ENCODE measurements around the gene MRPS11. TPM values are rescaled to one million over a fixed set of nuclear protein-coding genes. Genes with fewer than 3 reads are reported as not detected.

The MRPS11 gene
- total and polyA plus RNA-seq, 2 donors from 2014 or later: 35.2 to 96.8 TPM

DNA sequence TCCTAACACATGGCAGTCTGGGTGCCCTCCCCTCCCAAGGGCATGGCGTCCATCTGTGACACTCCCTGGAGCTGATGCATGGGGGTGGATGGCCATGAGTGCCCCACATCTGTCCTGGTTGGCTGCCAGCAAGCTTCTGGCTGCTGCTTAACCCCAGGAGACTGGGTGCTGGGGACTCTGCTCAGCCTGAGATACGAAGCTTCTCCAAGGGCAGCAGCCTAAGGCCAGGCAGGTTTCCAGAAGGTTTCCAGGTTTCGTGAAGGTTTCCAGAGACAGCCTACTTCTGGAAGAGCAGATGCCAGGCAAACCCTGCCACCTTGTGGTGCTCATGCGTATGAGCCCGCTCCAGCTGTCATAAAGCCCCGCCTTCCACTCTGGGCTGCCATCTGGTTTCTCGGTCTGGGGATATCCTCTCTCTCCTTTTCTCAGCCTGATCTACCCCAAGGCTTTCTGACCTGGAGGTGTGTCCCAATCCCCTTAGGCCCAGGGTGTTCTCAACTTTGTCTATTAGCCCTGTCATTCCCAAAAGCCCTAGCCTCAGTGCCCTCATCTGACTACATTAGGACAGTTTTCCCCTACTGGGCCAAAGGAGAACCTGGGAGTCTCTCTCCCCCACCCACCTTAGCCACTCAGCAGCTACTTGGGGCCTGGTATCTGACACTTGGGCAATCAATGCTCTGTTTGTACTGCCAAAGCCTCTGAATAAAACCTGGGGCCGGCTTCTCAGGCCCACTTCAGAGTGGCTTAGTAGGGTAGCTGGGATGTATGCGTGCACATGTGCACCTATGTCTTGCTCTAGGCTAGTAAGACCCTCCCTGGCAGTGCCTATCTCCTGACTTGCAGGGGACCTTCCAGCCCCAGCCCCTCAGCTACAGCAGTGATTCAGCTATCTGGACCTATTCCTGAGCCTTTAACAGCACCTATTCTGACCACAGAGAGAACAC, 12.4 kb upstream of the MRPS11 start:
- Histone ChIP-seq H3K4me3 (ENCODE audit: low read length in 3 of 3) (no peak overlapping the region), H3K27ac (ENCODE audit: low read depth in 2 of 2, low read length in 2 of 2) (no peak overlapping the region), H3K27me3 (ENCODE audit: control insufficient read depth, insufficient read depth, low read length) (no peaks in the 10 kb centered on the region), H3K4me1 (ENCODE audit: control insufficient read depth in 2 of 3, insufficient read depth in 2 of 3, low read depth in 1 of 3, low read length in 3 of 3) (peaks cover 0 to 4% (median 0%) of the 10 kb centered on the region in 3 donors), H3K36me3 (ENCODE audit: control insufficient read depth in 2 of 3, insufficient read depth in 3 of 3, low read length in 3 of 3) (peaks cover 4 to 24% (median 21%) of the 10 kb centered on the region in 3 donors), H3K9ac (ENCODE audit: low read length in 3 of 3) (no peak overlapping the region), H3K9me3 (ENCODE audit: control insufficient read depth in 2 of 3, insufficient read depth in 1 of 3, low read length in 3 of 3) (no peaks in the 10 kb centered on the region)
- intact Hi-C loops (cut with DNase I): no loop called here
- DNase-seq (peak in 4 of 5 donors; percentile 66 to 84 (median 80)), FAIRE-seq (no peak)
- TF ChIP-seq, protein P1, sequence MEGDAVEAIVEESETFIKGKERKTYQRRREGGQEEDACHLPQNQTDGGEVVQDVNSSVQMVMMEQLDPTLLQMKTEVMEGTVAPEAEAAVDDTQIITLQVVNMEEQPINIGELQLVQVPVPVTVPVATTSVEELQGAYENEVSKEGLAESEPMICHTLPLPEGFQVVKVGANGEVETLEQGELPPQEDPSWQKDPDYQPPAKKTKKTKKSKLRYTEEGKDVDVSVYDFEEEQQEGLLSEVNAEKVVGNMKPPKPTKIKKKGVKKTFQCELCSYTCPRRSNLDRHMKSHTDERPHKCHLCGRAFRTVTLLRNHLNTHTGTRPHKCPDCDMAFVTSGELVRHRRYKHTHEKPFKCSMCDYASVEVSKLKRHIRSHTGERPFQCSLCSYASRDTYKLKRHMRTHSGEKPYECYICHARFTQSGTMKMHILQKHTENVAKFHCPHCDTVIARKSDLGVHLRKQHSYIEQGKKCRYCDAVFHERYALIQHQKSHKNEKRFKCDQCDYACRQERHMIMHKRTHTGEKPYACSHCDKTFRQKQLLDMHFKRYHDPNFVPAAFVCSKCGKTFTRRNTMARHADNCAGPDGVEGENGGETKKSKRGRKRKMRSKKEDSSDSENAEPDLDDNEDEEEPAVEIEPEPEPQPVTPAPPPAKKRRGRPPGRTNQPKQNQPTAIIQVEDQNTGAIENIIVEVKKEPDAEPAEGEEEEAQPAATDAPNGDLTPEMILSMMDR (IDR thresholded peaks at IDR 0.05; ENCODE audit: borderline replicate concordance, extremely low read depth, insufficient read depth): peak; percentile 73

- Histone ChIP-seq H3K27me3 (ENCODE audit: control insufficient read depth, insufficient read depth, low read length) (no peaks in the 10 kb centered on the region), H3K36me3 (ENCODE audit: control insufficient read depth in 2 of 3, insufficient read depth in 3 of 3, low read length in 3 of 3) (peaks cover 7 to 31% (median 28%) of the 10 kb centered on the region in 3 donors), H3K9me3 (ENCODE audit: control insufficient read depth in 2 of 3, insufficient read depth in 1 of 3, low read length in 3 of 3) (no peaks in the 10 kb centered on the region), H3K4me1 (ENCODE audit: control insufficient read depth in 2 of 3, insufficient read depth in 2 of 3, low read depth in 1 of 3, low read length in 3 of 3) (peaks cover 0 to 4% (median 0%) of the 10 kb centered on the region in 3 donors), H3K27ac (ENCODE audit: low read depth in 2 of 2, low read length in 2 of 2) (no peak overlapping the region), H3K4me3 (ENCODE audit: low read length in 3 of 3) (no peak overlapping the region), H3K9ac (ENCODE audit: low read length in 3 of 3) (no peak overlapping the region)
- intact Hi-C loops (cut with DNase I): no loop called here
- TF ChIP-seq, protein P1 (IDR thresholded peaks at IDR 0.05; ENCODE audit: borderline replicate concordance, extremely low read depth, insufficient read depth): no peak
- no peak for DNase-seq
- no peak for FAIRE-seq
Observed at GRCh38 chr15:88456733-88457132, 10.8 kb upstream of the MRPS11 start.

GRCh38 chr15:88463870-88464532, 3.5 kb upstream of the MRPS11 start:
- Histone ChIP-seq H3K36me3 (ENCODE audit: control insufficient read depth in 2 of 3, insufficient read depth in 3 of 3, low read length in 3 of 3) (peaks cover 12 to 37% (median 32%) of the 10 kb centered on the region in 3 donors), H3K9ac (ENCODE audit: low read length in 3 of 3) (no peak overlapping the region)
- TF ChIP-seq, protein P1 (IDR thresholded peaks at IDR 0.05; ENCODE audit: borderline replicate concordance, extremely low read depth, insufficient read depth): no peak

More at GRCh38 chr15:88463870-88464532, 3.5 kb upstream of the MRPS11 start:
- Histone ChIP-seq H3K27ac (ENCODE audit: low read depth in 2 of 2, low read length in 2 of 2) (no peak overlapping the region), H3K27me3 (ENCODE audit: control insufficient read depth, insufficient read depth, low read length) (no peaks in the 10 kb centered on the region), H3K4me3 (ENCODE audit: low read length in 3 of 3) (no peak overlapping the region), H3K9me3 (ENCODE audit: control insufficient read depth in 2 of 3, insufficient read depth in 1 of 3, low read length in 3 of 3) (no peaks in the 10 kb centered on the region), H3K4me1 (ENCODE audit: control insufficient read depth in 2 of 3, insufficient read depth in 2 of 3, low read depth in 1 of 3, low read length in 3 of 3) (peaks cover 3 to 15% (median 5%) of the 10 kb centered on the region in 3 donors)
- intact Hi-C loops (cut with DNase I): no loop called here
- FAIRE-seq: no peak
- no peak for DNase-seq

Data from kidney (tissue), 14 donors.